Upper lobe of left lung (tissue), 4 donors: ENCODE results near the gene AVP.
"Not testable (repeated sequence)": the region's sequence is repeated elsewhere in the genome, so short reads cannot be mapped to it uniquely, and the experiment has no call there.

ENCODE experiments used
- EP300 ChIP-seq, 4 donors: sonication (generic); formaldehyde crosslinking; IDR thresholded peaks; one replicate each; pipeline ENCODE4 v1.5.1; 2017; ENCODE audit warnings: antibody characterized with exemption in 4 of 4, control low read depth in 2 of 4
- POLR2A ChIP-seq, 4 donors: fragments of 450-650 bp; IDR thresholded peaks; one replicate each; pipeline ENCODE4 v1.5.1; 2016 to 2017; ENCODE audit warnings: antibody characterized with exemption in 4 of 4, mild to moderate bottlenecking in 2 of 4
- TF ChIP-seq, protein P1 (sequence below), 6 experiments: fragments of 450-650 bp in 4 of 6; fragments of 200-600 bp in 2 of 6; sonication (generic) in 2 of 6; IDR thresholded peaks; one replicate each; pipeline ENCODE4 v1.5.1; 2016 to 2019; ENCODE audit warnings: antibody characterized with exemption in 6 of 6

DNA sequence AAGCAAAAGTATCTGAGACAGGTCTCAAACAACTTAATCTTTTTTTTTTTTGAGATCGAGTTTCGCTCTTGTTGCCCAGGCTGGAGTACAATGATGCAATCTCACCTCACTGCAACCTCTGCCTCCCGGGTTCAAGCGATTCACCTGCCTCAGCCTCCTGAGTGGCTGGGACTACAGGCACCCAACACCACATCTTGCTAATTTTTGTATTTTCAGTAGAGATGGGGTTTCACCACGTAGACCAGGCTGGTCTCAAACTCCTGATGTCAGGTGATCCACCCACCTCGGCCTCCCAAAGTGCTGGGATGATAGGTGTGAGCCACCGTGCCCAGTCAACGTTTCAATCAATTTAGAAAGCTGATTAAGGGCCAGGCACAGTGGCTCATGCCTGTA, 11.3 kb downstream of the AVP start:
- TF ChIP-seq, protein P1, sequence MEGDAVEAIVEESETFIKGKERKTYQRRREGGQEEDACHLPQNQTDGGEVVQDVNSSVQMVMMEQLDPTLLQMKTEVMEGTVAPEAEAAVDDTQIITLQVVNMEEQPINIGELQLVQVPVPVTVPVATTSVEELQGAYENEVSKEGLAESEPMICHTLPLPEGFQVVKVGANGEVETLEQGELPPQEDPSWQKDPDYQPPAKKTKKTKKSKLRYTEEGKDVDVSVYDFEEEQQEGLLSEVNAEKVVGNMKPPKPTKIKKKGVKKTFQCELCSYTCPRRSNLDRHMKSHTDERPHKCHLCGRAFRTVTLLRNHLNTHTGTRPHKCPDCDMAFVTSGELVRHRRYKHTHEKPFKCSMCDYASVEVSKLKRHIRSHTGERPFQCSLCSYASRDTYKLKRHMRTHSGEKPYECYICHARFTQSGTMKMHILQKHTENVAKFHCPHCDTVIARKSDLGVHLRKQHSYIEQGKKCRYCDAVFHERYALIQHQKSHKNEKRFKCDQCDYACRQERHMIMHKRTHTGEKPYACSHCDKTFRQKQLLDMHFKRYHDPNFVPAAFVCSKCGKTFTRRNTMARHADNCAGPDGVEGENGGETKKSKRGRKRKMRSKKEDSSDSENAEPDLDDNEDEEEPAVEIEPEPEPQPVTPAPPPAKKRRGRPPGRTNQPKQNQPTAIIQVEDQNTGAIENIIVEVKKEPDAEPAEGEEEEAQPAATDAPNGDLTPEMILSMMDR (IDR thresholded peaks at IDR 0.05) = not testable (repeated sequence)
- TF ChIP-seq EP300, POLR2A (IDR thresholded peaks at IDR 0.05): not testable (repeated sequence)
